HepG2 (cell line): Measurements from ENCODE around the gene SDK1. TPM values are rescaled to one million over a fixed set of nuclear protein-coding genes. Genes with fewer than 3 reads are reported as not detected.
A peak's percentile ranks its signal among the peaks of the same experiment; 100 is the strongest.

Experiments used
- KLF12 ChIP-seq: sonication (generic); formaldehyde crosslinking; IDR thresholded peaks from 2 replicates; pipeline ENCODE4 v1.4.0; 2020; ENCODE audit warnings: missing genetic modification reagents, borderline replicate concordance
- LCORL ChIP-seq, 2 experiments: fragments of 450-650 bp in 1 of 2; sonication (generic) in 1 of 2; formaldehyde crosslinking in 1 of 2; IDR thresholded peaks; 2 replicates each; pipeline versions ENCODE4 v1.5.0 to v1.6.1; 2017 to 2020; ENCODE audit warnings: antibody characterized with exemption in 1 of 2, missing genetic modification reagents in 1 of 2
- MED8 ChIP-seq: sonication (generic); formaldehyde crosslinking; IDR thresholded peaks from 2 replicates; pipeline ENCODE4 v1.8.1; 2023; ENCODE audit warnings: mild to moderate bottlenecking, missing genetic modification reagents; ENCODE audit not compliant: insufficient replicate concordance
- PPARG ChIP-seq: conservative IDR thresholded peaks from 2 replicates; pipeline ENCODE4 v1.6.1; 2016; ENCODE audit warnings: missing biosample characterization, missing genetic modification reagents
- RBM22 ChIP-seq: fragments of 200-400 bp; formaldehyde crosslinking; optimal IDR thresholded peaks from 2 replicates; pipeline ENCODE3; 2017; ENCODE audit warnings: mild to moderate bottlenecking, low read length, moderate library complexity
- SIN3A ChIP-seq: IDR thresholded peaks from 2 replicates; pipeline ENCODE4 v1.6.1; 2011; ENCODE audit warnings: low read depth, mild to moderate bottlenecking, control low read depth, low read length, borderline replicate concordance
- SRSF9 ChIP-seq: fragments of 200-400 bp; formaldehyde crosslinking; IDR thresholded peaks from 2 replicates; pipeline ENCODE4 v1.6.1; 2018; ENCODE audit warnings: borderline replicate concordance, mild to moderate bottlenecking, low read depth, low read length; ENCODE audit not compliant: insufficient read depth, poor library complexity, severe bottlenecking
- ZNF383 ChIP-seq: sonication (generic); formaldehyde crosslinking; IDR thresholded peaks from 2 replicates; pipeline ENCODE4 v1.4.0; 2020; ENCODE audit warnings: missing genetic modification reagents, mild to moderate bottlenecking, borderline replicate concordance
- ZNF564 ChIP-seq: sonication (generic); formaldehyde crosslinking; IDR thresholded peaks from 2 replicates; pipeline ENCODE4 v1.8.1; 2023; ENCODE audit warnings: mild to moderate bottlenecking, missing genetic modification reagents
- polyA plus RNA-seq, 8 experiments: library from polyadenylated mRNA; depleted of rRNA in 3 of 8; stranded (reverse) in 7 of 8; unstranded in 1 of 8; fragments of >200 nt; fragmentation: Illumina TruSeq in 4 of 8; extraction: Trizol in 4 of 8; gene quantifications; 2 replicates each; pipeline versions ENCODE4 v1.2.1 to v1.2.3, GENCODE V29; 2011 to 2016; ENCODE audit warnings: low read depth in 4 of 8, missing spikeins in 1 of 8, mixed read lengths in 1 of 8; ENCODE audit not compliant: insufficient read depth in 1 of 8
- total RNA-seq, 5 experiments: library from RNA; depleted of rRNA; stranded (reverse); fragments of >200 nt; fragmentation: Illumina TruSeq; extraction: Trizol; gene quantifications; 2 replicates each; pipeline ENCODE4 v1.2.3, GENCODE V29; 2016; ENCODE audit warnings: low read depth in 1 of 5
- TF ChIP-seq, protein P1 (sequence below): sonication (generic); formaldehyde crosslinking; IDR thresholded peaks from 2 replicates; pipeline ENCODE4 v1.4.0; 2020; ENCODE audit warnings: missing genetic modification reagents
- TF ChIP-seq, protein P2 (sequence below): sonication (generic); formaldehyde crosslinking; IDR thresholded peaks from 2 replicates; pipeline ENCODE4 v1.4.0; 2020; ENCODE audit warnings: mild to moderate bottlenecking, missing genetic modification reagents
- TF ChIP-seq, protein P3 (sequence below): sonication (generic); formaldehyde crosslinking; IDR thresholded peaks from 2 replicates; pipeline ENCODE4 v1.8.1; 2023; ENCODE audit warnings: mild to moderate bottlenecking, missing genetic modification reagents
- TF ChIP-seq, protein P4 (sequence below): sonication (generic); formaldehyde crosslinking; IDR thresholded peaks from 2 replicates; pipeline ENCODE4 v1.4.0; 2020; ENCODE audit warnings: missing genetic modification reagents

SDK1 gene
- total and polyA plus RNA-seq, 2 of the 13 experiments (the other 11 are each of a cell fraction or from before 2014, with no cell fraction given), result 0.35 to 2.4 TPM

DNA sequence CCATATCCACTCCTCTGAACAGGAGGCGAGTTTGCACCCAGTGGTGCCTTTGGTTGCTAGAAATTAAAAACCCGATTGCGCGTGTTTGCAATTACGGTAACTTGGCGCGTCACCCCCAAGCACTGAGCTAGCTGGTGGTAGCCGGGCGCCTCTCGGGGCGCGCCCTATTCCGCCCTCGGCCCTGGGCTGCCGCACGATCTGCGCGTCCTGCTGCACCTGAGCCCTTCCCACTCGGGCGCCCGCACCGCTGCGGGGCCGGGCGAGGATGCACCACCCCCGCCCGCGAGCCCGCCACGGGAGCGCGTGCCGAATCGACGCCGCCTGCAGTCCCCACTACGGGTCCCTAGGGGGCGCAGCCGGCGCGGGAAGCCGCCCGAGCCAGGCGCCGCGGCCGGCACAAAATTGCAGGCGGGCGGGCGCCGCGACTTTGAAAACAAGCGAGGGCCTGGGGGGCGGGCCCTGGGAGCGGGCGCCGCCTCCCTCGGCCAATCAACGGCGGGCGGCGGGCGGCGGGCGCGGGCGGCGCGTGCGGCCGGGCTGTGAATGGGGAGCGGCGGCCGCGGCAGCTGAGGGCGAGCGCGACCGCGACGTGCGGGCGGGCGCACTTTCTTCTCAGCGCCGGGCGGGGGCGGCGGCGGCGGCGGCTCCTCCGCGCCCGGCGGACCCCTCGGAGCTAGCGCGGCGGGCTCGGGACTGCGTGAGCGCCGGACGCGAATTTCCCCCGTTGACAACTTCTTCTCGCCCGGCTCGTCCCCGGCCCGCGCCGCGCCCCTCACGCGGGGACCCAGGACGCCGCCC lies at the start of gene SDK1 (continued):
- TF ChIP-seq, protein P1, sequence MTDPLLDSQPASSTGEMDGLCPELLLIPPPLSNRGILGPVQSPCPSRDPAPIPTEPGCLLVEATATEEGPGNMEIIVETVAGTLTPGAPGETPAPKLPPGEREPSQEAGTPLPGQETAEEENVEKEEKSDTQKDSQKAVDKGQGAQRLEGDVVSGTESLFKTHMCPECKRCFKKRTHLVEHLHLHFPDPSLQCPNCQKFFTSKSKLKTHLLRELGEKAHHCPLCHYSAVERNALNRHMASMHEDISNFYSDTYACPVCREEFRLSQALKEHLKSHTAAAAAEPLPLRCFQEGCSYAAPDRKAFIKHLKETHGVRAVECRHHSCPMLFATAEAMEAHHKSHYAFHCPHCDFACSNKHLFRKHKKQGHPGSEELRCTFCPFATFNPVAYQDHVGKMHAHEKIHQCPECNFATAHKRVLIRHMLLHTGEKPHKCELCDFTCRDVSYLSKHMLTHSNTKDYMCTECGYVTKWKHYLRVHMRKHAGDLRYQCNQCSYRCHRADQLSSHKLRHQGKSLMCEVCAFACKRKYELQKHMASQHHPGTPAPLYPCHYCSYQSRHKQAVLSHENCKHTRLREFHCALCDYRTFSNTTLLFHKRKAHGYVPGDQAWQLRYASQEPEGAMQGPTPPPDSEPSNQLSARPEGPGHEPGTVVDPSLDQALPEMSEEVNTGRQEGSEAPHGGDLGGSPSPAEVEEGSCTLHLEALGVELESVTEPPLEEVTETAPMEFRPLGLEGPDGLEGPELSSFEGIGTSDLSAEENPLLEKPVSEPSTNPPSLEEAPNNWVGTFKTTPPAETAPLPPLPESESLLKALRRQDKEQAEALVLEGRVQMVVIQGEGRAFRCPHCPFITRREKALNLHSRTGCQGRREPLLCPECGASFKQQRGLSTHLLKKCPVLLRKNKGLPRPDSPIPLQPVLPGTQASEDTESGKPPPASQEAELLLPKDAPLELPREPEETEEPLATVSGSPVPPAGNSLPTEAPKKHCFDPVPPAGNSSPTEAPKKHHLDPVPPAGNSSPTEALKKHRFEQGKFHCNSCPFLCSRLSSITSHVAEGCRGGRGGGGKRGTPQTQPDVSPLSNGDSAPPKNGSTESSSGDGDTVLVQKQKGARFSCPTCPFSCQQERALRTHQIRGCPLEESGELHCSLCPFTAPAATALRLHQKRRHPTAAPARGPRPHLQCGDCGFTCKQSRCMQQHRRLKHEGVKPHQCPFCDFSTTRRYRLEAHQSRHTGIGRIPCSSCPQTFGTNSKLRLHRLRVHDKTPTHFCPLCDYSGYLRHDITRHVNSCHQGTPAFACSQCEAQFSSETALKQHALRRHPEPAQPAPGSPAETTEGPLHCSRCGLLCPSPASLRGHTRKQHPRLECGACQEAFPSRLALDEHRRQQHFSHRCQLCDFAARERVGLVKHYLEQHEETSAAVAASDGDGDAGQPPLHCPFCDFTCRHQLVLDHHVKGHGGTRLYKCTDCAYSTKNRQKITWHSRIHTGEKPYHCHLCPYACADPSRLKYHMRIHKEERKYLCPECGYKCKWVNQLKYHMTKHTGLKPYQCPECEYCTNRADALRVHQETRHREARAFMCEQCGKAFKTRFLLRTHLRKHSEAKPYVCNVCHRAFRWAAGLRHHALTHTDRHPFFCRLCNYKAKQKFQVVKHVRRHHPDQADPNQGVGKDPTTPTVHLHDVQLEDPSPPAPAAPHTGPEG (CRISPR knock-in tag), result peak; percentile 100
- 0 out of 2 replicates have a peak, but pooled peaks have one; percentile 34 for TF ChIP-seq KLF12
- TF ChIP-seq SRSF9, result no peak
- TF ChIP-seq RBM22, result no peak
- TF ChIP-seq, protein P2, sequence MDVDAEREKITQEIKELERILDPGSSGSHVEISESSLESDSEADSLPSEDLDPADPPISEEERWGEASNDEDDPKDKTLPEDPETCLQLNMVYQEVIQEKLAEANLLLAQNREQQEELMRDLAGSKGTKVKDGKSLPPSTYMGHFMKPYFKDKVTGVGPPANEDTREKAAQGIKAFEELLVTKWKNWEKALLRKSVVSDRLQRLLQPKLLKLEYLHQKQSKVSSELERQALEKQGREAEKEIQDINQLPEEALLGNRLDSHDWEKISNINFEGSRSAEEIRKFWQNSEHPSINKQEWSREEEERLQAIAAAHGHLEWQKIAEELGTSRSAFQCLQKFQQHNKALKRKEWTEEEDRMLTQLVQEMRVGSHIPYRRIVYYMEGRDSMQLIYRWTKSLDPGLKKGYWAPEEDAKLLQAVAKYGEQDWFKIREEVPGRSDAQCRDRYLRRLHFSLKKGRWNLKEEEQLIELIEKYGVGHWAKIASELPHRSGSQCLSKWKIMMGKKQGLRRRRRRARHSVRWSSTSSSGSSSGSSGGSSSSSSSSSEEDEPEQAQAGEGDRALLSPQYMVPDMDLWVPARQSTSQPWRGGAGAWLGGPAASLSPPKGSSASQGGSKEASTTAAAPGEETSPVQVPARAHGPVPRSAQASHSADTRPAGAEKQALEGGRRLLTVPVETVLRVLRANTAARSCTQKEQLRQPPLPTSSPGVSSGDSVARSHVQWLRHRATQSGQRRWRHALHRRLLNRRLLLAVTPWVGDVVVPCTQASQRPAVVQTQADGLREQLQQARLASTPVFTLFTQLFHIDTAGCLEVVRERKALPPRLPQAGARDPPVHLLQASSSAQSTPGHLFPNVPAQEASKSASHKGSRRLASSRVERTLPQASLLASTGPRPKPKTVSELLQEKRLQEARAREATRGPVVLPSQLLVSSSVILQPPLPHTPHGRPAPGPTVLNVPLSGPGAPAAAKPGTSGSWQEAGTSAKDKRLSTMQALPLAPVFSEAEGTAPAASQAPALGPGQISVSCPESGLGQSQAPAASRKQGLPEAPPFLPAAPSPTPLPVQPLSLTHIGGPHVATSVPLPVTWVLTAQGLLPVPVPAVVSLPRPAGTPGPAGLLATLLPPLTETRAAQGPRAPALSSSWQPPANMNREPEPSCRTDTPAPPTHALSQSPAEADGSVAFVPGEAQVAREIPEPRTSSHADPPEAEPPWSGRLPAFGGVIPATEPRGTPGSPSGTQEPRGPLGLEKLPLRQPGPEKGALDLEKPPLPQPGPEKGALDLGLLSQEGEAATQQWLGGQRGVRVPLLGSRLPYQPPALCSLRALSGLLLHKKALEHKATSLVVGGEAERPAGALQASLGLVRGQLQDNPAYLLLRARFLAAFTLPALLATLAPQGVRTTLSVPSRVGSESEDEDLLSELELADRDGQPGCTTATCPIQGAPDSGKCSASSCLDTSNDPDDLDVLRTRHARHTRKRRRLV (CRISPR knock-in tag), result no peak
- TF ChIP-seq, protein P3, sequence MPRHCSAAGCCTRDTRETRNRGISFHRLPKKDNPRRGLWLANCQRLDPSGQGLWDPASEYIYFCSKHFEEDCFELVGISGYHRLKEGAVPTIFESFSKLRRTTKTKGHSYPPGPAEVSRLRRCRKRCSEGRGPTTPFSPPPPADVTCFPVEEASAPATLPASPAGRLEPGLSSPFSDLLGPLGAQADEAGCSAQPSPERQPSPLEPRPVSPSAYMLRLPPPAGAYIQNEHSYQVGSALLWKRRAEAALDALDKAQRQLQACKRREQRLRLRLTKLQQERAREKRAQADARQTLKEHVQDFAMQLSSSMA (CRISPR knock-in tag), result no peak
- no peak for TF ChIP-seq MED8 (CRISPR knock-in tag)
- TF ChIP-seq LCORL (IDR thresholded peaks at IDR 0.05), result no peak
- TF ChIP-seq LCORL (CRISPR knock-in tag; IDR thresholded peaks at IDR 0.05), result no peak
- 0 out of 2 replicates have a peak, but pooled peaks have one; percentile 42 for TF ChIP-seq ZNF564
- TF ChIP-seq ZNF383, result no peak
- no peak for TF ChIP-seq PPARG
- 0 out of 2 replicates have a peak, but pooled peaks have one; percentile 57 for TF ChIP-seq SIN3A
- TF ChIP-seq, protein P4, sequence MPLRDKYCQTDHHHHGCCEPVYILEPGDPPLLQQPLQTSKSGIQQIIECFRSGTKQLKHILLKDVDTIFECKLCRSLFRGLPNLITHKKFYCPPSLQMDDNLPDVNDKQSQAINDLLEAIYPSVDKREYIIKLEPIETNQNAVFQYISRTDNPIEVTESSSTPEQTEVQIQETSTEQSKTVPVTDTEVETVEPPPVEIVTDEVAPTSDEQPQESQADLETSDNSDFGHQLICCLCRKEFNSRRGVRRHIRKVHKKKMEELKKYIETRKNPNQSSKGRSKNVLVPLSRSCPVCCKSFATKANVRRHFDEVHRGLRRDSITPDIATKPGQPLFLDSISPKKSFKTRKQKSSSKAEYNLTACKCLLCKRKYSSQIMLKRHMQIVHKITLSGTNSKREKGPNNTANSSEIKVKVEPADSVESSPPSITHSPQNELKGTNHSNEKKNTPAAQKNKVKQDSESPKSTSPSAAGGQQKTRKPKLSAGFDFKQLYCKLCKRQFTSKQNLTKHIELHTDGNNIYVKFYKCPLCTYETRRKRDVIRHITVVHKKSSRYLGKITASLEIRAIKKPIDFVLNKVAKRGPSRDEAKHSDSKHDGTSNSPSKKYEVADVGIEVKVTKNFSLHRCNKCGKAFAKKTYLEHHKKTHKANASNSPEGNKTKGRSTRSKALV (CRISPR knock-in tag), result 0 out of 2 replicates have a peak, but pooled peaks have one; percentile 31
